Measurements from ENCODE around the gene APBB2.
A peak's percentile ranks its signal among the peaks of the same experiment; 100 is the strongest.

APBB2 gene

GRCh38 chr4:41214136-41214824, at the start of gene APBB2:
APBB2 (minus strand) TSS chr4:41214542; CDS start chr4:41033254, 181,288 bp downstream.
- TF ChIP-seq, protein P1, sequence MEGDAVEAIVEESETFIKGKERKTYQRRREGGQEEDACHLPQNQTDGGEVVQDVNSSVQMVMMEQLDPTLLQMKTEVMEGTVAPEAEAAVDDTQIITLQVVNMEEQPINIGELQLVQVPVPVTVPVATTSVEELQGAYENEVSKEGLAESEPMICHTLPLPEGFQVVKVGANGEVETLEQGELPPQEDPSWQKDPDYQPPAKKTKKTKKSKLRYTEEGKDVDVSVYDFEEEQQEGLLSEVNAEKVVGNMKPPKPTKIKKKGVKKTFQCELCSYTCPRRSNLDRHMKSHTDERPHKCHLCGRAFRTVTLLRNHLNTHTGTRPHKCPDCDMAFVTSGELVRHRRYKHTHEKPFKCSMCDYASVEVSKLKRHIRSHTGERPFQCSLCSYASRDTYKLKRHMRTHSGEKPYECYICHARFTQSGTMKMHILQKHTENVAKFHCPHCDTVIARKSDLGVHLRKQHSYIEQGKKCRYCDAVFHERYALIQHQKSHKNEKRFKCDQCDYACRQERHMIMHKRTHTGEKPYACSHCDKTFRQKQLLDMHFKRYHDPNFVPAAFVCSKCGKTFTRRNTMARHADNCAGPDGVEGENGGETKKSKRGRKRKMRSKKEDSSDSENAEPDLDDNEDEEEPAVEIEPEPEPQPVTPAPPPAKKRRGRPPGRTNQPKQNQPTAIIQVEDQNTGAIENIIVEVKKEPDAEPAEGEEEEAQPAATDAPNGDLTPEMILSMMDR (IDR thresholded peaks at IDR 0.05; ENCODE audit: low read depth, low read length): peak; percentile 73
- TF ChIP-seq MYC (IDR thresholded peaks at IDR 0.05; ENCODE audit: low read depth, low read length) (peak; percentile 20; the same call in 1 of the 2 replicates), POLR2A (IDR thresholded peaks at IDR 0.05; ENCODE audit: extremely low read depth, insufficient read length) (peak; percentile 25)
- TF ChIP-seq, protein P2, sequence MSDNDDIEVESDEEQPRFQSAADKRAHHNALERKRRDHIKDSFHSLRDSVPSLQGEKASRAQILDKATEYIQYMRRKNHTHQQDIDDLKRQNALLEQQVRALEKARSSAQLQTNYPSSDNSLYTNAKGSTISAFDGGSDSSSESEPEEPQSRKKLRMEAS (IDR thresholded peaks at IDR 0.05; ENCODE audit: low read depth, low read length): no peak
- DNase-seq (ENCODE audit: low read depth): peak; percentile 97
- peak within 1 kb of the TSS; percentile 63 for H3K4me3 ChIP-seq (ENCODE audit: low read depth, low read length)

DNA sequence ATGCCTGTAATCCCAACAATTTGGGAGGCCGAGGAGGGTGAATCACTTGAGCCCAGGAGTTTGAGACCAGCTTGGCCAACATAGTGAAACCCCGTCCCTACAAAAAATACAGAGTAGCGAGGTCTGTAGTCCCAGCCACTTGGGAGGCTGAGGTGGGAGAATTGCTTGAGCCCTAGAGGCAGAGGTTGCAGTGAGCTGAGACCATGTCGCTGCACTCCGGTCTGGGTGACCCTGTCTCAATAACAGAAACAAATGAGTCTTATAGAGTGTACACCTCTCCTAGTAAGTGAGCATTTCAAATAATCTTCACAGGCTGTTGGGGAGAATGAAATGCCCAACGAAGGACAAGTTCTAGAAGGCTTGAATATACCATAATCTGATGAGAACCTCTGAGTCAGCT, 47.9 kb upstream of the APBB2 start:
- no peak overlapping the region for H3K4me3 ChIP-seq (ENCODE audit: low read depth, low read length)
- no peak for TF ChIP-seq MYC (IDR thresholded peaks at IDR 0.05; ENCODE audit: low read depth, low read length)
- no peak for TF ChIP-seq POLR2A (IDR thresholded peaks at IDR 0.05; ENCODE audit: extremely low read depth, insufficient read length)
- TF ChIP-seq, protein P2 (IDR thresholded peaks at IDR 0.05; ENCODE audit: low read depth, low read length): no peak
- TF ChIP-seq, protein P1 (IDR thresholded peaks at IDR 0.05; ENCODE audit: low read depth, low read length): no peak
- no peak for DNase-seq (ENCODE audit: low read depth)

- no peak overlapping the region for H3K4me3 ChIP-seq (ENCODE audit: low read depth, low read length)
- TF ChIP-seq, protein P1 (IDR thresholded peaks at IDR 0.05; ENCODE audit: low read depth, low read length): no peak
- TF ChIP-seq, protein P2 (IDR thresholded peaks at IDR 0.05; ENCODE audit: low read depth, low read length): no peak
- TF ChIP-seq MYC (IDR thresholded peaks at IDR 0.05; ENCODE audit: low read depth, low read length) (no peak), POLR2A (IDR thresholded peaks at IDR 0.05; ENCODE audit: extremely low read depth, insufficient read length) (no peak)
- no peak for DNase-seq (ENCODE audit: low read depth)
These were observed 45.9 kb upstream of the APBB2 start for GRCh38 chr4:41260116-41260733.

GRCh38 chr4:41258783-41259182, 44.4 kb upstream of the APBB2 start:
- H3K4me3 ChIP-seq (ENCODE audit: low read depth, low read length): no peak overlapping the region
- TF ChIP-seq, protein P2 (IDR thresholded peaks at IDR 0.05; ENCODE audit: low read depth, low read length): no peak
- TF ChIP-seq, protein P1 (IDR thresholded peaks at IDR 0.05; ENCODE audit: low read depth, low read length): peak; percentile 44
- no peak for TF ChIP-seq MYC (IDR thresholded peaks at IDR 0.05; ENCODE audit: low read depth, low read length)
- peak; percentile 69 for DNase-seq (ENCODE audit: low read depth)

DNA sequence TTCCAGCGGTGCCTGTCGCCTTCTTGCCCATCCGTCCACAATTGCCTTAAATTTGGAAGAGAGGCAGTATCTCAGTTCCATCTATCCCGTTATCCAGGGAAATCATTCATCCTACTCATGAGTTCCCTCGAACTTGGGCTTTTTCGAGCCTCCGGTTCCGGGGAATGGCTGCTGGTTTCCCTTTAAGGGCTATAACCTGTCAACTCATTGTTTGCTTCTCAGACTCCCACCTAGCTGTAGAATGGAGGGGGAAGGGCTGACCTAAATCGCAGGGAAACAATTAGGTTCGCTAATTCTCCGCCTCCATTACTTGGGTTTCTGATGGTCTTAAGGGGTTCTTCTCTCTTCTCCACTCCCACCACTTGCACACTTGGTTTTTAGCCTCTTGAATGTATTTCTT, 43.6 kb upstream of the APBB2 start:
- no peak for DNase-seq (ENCODE audit: low read depth)
- TF ChIP-seq MYC (IDR thresholded peaks at IDR 0.05; ENCODE audit: low read depth, low read length): no peak
- TF ChIP-seq, protein P1 (IDR thresholded peaks at IDR 0.05; ENCODE audit: low read depth, low read length): no peak
- TF ChIP-seq, protein P2 (IDR thresholded peaks at IDR 0.05; ENCODE audit: low read depth, low read length): no peak
- TF ChIP-seq POLR2A (IDR thresholded peaks at IDR 0.05; ENCODE audit: extremely low read depth, insufficient read length): no peak
- H3K4me3 ChIP-seq (ENCODE audit: low read depth, low read length): no peak overlapping the region

Measured in NB4 (cell line).